Glomerular visceral epithelial cell (primary cell): ENCODE results near the gene ONECUT3.

Source experiments
- DNase-seq: peaks from one replicate; pipeline ENCODE4 v3.0.0-alpha.2; 2016; ENCODE audit errors: extremely low spot score

The ONECUT3 gene

GRCh38 chr19:1814833-1815604 lies 61.7 kb downstream of the ONECUT3 start:
- no peak for DNase-seq

GRCh38 chr19:1815605-1816529 lies 62.6 kb downstream of the ONECUT3 start:
- DNase-seq = no peak

- DNase-seq = no peak
Measured at GRCh38 chr19:1816530-1817298, 63.4 kb downstream of the ONECUT3 start.

GRCh38 chr19:1817553-1818179 lies 64.4 kb downstream of the ONECUT3 start:
- no peak for DNase-seq

DNA sequence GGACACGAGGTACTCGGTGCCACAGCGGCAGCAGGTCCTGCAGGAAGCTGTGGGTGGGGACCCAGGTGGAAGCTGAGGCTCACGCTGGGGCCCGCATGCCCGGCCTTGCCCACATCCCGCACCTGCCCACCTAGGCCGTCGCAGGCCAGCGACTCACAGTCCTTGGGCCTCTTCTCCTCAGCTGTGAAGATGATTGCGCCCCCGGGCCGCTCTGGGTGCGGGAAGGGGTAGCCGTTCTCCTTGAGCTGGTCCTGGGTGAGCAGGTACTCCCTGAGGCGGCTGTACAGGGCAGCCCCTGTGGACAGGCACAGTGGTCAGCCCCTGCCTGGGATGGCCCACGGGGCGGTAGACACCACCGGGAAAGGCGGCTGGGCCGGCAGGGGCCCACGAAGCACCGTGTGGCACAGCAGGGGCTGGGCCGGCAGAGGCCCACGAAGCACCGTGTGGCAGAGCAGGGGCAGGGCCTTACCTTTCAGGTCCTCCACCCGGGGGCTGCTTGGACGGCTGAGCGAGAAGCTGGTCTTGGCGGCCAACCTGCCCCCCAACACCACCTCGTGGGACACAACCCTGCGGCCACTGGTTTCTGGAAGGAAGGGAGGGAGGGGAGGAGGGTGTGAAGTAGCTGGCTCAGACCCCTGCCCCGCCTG lies 65.4 kb downstream of the ONECUT3 start:
- no peak for DNase-seq

DNA sequence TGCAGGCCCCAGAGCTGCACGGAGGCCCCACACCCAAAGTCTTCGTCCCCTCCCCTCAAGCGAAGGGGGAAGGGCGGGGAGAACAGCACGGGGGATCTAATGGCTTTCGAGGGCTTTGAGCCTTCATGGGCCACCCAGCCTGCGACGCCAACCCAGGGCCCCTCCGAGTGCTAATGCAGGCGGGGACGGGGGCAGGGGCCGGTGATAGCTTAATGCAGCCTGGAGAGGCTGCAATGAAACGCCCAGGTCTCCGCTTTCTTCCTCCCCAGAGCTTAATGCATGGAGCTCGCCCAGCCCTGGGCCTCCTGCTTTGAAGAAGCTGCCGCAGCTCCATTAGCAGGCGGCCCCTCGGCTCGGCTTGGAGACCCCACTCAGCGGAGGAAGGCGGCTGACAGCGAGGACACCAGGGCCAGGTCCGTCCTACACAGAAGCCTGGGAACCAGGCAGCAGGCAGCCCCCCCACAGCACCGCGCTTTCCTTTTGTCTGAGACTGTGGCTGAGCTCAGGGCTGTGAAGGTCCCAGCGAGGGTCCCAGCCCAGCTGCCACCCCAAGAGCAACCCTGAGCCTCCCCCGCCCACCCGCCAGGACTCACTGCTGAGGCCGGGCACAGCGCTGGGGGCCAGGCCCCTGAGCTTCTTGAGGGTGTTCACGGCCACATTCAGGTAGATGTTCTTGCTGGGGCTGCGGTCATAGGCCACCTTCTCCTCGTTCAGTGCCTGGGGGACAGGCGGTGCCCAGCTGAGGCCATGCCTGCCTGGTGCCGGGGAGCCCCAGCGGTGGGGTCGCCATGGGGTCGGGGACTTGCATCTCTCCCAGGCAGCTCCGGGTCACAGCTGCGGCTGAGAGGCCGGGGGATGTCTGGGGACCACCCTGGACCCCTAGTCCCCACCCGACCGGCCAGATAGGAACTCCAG lies 66.3 kb downstream of the ONECUT3 start:
- no peak for DNase-seq

GRCh38 chr19:1822210-1822609 lies 68.9 kb downstream of the ONECUT3 start:
- no peak for DNase-seq

DNA sequence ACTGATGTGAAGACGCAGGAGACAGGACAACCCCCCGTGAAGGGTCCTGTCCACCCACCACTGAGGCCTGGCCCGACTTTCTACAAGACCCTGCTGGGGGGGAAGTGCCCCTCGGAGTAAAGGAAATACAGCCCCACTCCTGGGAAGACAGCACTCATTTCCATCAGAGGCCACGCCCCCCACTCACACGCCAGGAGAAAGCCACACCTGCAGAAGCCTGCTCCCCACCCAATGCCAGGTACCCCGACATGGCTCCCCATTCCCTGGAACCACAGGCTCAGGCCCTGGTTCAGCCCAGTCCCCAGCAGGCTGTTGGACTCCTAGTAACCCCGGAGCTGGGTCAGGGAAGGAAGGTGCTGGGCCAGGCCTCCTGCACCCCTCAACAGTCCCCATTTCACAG lies 69.7 kb downstream of the ONECUT3 start:
- DNase-seq = no peak

DNA sequence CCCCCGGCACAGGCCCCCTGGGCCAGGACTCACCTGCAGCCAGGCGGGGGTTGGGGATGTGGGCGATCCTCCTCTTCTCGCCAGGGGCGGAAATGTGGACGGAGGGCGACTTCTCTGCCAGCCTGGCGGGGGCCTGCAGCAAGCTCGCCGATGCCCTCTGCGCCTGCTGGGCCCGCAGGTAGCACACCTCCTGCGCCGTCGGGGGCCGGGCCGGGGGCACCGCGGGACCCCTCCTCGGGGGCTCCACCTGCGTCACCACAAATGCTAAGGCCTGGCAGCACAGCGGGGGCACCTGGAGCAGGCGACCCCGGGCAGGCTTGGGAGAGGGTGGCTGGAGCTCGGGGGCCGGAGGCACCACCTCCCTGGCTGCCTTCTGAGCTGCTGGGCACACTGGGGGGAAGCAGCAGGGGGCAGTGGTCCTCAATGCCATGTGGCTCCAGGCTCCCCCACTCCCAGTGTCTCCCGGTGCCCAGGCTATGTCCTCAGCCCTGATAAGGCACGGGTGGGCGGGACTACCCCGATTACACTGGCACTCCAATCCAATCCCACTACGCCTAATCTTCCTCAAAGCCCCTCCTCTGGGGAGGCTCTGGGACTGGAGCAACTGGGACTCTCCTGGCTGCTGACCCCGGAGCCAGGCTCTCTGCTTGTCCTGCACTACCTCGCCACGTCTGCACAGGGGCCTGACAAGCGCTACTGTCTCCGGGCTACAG lies 70.4 kb downstream of the ONECUT3 start:
- no peak for DNase-seq

DNA sequence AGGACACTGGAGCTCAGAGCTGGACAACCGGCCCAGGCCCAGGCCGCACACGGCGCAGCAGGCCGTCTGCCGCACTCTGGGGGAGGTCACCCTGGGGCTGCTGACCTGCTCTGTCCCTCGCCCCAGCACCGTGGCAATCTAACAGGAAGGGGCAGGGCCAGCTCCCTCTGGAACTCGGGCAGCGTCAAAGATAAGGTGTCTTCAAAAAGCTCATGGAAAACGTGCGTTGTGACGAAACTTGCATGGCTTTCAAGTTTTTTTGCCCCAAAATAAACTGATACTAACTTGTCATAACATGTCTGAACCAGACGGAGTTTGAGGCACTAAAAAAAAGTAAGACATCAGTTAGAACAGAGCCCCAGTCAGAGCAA lies 70.9 kb downstream of the ONECUT3 start:
- DNase-seq = no peak

- peak; percentile 85 for DNase-seq
Measured at GRCh38 chr19:1825909-1826556, 72.7 kb downstream of the ONECUT3 start.

DNA sequence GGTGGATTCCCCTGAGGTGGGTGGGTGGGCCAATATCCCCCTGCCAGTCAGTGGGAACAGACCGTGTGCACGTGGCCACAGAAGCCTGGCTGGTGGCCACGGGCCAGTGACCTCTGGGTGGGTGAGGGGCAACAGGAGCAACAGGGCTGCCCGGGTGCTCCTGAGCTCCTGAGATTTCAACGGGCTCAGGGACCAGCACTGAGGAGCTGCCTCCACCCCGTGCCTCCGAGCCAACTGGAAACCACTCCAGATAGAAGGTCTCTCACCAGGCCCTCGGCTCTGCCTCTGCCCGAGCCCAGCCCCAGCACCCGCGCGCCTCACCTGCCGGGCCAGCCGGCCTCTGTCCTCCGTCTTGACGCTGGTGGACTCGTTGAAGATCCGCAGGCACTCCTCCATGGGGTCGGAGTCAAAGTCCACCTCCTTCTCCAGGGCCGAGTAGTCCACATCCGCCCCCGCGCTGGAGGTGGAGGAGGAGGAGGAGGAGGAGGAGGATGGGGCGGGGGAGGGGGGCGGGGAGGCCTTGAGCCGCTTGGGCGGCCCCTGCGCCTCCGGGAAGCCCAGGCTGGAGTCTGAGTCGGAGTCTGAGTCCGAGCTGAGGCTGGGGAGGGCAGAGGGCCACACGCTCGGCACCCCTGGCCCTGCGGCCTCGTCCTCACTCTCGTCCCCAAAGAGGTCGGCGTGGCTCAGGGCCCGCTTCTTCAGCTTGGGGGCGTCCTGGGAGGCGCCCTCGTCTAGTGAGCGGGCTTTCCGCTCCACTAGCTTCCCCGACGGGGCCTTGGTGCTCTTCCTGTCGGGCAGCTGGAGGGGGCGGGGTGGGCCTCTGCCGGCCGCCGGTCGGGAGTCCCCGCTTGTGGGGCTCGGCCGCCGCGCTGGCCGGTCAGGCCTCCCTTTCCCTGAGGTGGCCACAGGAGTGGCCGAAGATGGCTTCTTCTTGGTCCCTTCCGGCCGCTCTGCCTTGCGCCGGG lies 73.5 kb downstream of the ONECUT3 start:
- peak; percentile 83 for DNase-seq

DNA sequence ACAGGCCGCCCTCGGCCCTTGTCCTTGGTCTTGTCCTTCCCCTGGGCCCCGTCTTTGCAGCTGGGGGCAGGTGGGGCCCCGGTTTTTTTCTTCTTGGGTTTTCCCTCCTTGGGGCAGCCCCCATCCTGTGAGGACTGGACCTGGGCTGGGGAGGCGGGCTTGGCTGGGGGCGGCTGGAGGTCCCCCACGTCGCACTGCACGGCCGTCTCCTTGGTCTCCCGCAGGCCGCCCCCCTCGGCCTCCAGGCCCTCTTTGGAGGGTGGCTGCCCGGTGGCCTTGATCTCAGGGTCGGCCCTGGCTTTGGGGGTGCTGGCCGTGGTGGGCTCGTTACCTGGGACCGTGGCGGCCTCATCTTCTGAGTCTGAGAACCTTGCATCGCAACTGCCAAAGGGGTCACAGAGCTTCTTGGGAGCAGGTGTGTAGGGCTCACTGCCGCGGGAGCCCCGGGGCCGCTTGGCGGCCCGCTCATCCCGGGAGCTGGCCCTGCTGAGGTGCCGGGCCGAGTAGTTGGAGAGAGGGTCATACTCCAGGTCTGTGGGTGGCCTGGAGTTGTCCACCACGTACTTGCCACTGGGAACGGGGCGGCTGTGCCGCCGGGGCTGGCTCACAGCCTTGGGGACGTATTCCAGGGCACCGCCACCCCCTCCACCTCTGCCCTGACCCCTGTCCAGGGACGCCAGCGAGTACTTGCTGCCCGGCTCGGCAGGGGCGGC lies 74.4 kb downstream of the ONECUT3 start:
- DNase-seq = no peak

GRCh38 chr19:1828279-1829238 lies 75.3 kb downstream of the ONECUT3 start:
- no peak for DNase-seq

DNA sequence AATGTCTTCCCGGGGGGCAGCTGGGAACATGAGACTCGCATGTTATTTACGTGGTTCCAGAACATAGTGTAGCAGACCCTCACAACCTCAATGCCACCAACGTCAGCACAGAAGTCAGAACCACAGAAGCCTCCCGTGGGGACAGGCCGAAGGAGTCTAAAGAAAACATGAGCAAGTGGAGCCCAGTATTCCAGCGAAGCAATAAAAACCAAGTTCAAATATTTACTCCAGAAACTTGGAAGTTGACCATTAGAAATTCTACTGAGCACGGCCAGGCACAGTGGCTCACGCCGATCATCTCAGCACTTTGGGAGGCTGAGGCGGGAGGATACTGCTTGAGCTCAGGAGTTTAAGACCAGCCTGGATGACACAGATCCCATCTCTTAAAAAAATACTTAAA lies 76.7 kb downstream of the ONECUT3 start:
- no peak for DNase-seq

GRCh38 chr19:1830568-1830967 lies 77.3 kb downstream of the ONECUT3 start:
- DNase-seq = no peak
